Esophagus muscularis mucosa (tissue), 4 donors: ENCODE results near the gene METTL9.
"Not testable (repeated sequence)": the region's sequence is repeated elsewhere in the genome, so short reads cannot be mapped to it uniquely, and the experiment has no call there.

Source experiments
- EP300 ChIP-seq: sonication (generic); formaldehyde crosslinking; IDR thresholded peaks from one replicate; pipeline ENCODE4 v1.6.1; 2017; ENCODE audit warnings: antibody characterized with exemption
- POLR2A ChIP-seq: fragments of 450-650 bp; IDR thresholded peaks from one replicate; pipeline ENCODE4 v1.6.1; 2017; ENCODE audit warnings: antibody characterized with exemption, moderate library complexity, mild to moderate bottlenecking, low read depth
- TF ChIP-seq, protein P1 (sequence below), 3 experiments: fragments of 200-600 bp in 2 of 3; fragments of 450-650 bp in 1 of 3; sonication (generic) in 2 of 3; IDR thresholded peaks; one replicate each; pipeline ENCODE4 v1.5.1; 2017 to 2019; ENCODE audit warnings: antibody characterized with exemption in 3 of 3, mild to moderate bottlenecking in 2 of 3, moderate library complexity in 1 of 3

- TF ChIP-seq, protein P1, sequence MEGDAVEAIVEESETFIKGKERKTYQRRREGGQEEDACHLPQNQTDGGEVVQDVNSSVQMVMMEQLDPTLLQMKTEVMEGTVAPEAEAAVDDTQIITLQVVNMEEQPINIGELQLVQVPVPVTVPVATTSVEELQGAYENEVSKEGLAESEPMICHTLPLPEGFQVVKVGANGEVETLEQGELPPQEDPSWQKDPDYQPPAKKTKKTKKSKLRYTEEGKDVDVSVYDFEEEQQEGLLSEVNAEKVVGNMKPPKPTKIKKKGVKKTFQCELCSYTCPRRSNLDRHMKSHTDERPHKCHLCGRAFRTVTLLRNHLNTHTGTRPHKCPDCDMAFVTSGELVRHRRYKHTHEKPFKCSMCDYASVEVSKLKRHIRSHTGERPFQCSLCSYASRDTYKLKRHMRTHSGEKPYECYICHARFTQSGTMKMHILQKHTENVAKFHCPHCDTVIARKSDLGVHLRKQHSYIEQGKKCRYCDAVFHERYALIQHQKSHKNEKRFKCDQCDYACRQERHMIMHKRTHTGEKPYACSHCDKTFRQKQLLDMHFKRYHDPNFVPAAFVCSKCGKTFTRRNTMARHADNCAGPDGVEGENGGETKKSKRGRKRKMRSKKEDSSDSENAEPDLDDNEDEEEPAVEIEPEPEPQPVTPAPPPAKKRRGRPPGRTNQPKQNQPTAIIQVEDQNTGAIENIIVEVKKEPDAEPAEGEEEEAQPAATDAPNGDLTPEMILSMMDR (IDR thresholded peaks at IDR 0.05), result not testable (repeated sequence)
- not testable (repeated sequence) for TF ChIP-seq POLR2A, EP300
Measured at GRCh38 chr16:21556026-21556595, 43.3 kb upstream of the METTL9 start.
